HPDE6-E6E7 (cell line): ENCODE measurements around the gene DENND6B.

Source experiments
- DNase-seq: peaks from one replicate; pipeline ENCODE4 v3.0.0; 2011; ENCODE audit warnings: missing footprints; ENCODE audit errors: extremely low spot score

DENND6B gene

GRCh38 chr22:50304528-50305392 lies 22.1 kb downstream of the DENND6B start:
- peak; percentile 50 for DNase-seq

GRCh38 chr22:50303848-50304527 lies 22.8 kb downstream of the DENND6B start:
- peak; percentile 40 for DNase-seq

GRCh38 chr22:50303515-50303847 lies 23.3 kb downstream of the DENND6B start:
- DNase-seq: no peak

- no peak for DNase-seq
Observed at GRCh38 chr22:50302564-50302963, 24.2 kb downstream of the DENND6B start.

- DNase-seq: no peak
Observed at GRCh38 chr22:50302041-50302541, 24.7 kb downstream of the DENND6B start.

- no peak for DNase-seq
Observed at GRCh38 chr22:50301581-50301991, 25.2 kb downstream of the DENND6B start.

GRCh38 chr22:50300620-50301257 lies 26.1 kb downstream of the DENND6B start:
- DNase-seq: no peak

GRCh38 chr22:50299785-50300619 lies 26.8 kb downstream of the DENND6B start:
- no peak for DNase-seq

- DNase-seq: no peak
Observed at GRCh38 chr22:50298937-50299784, 27.7 kb downstream of the DENND6B start.

- no peak for DNase-seq
Observed at GRCh38 chr22:50298266-50298637, 28.6 kb downstream of the DENND6B start.

- DNase-seq: no peak
Observed at GRCh38 chr22:50297510-50298265, 29.1 kb downstream of the DENND6B start.

- no peak for DNase-seq
Observed at GRCh38 chr22:50296658-50297490, 29.9 kb downstream of the DENND6B start.

- no peak for DNase-seq
Observed at GRCh38 chr22:50294319-50294656, 32.5 kb downstream of the DENND6B start.

GRCh38 chr22:50293441-50294318 lies 33.1 kb downstream of the DENND6B start:
- no peak for DNase-seq

GRCh38 chr22:50292643-50293440 lies 34.0 kb downstream of the DENND6B start:
- no peak for DNase-seq

GRCh38 chr22:50289942-50290630 lies 36.7 kb downstream of the DENND6B start:
- no peak for DNase-seq
